Measurements from ENCODE around the gene MUC16. TPM values are rescaled to one million over a fixed set of nuclear protein-coding genes. Genes with fewer than 3 reads are reported as not detected.
"Not testable (repeated sequence)": the region's sequence is repeated elsewhere in the genome, so short reads cannot be mapped to it uniquely, and the experiment has no call there.

The MUC16 gene
- polyA plus RNA-seq (ENCODE audit: insufficient read length) = 0.05 TPM
- long read RNA-seq, donor 1 = 0 reads
- long read RNA-seq, donor 2 = 0 reads
- long read RNA-seq, donor 3 = 0 reads
- long read RNA-seq, donor 4 = 0 reads
- long read RNA-seq, donor 5 = 0 reads
- long read RNA-seq, donor 6 = 0 reads
- long read RNA-seq, donor 7 = 0 reads
- long read RNA-seq, donor 8 = 0 reads

GRCh38 chr19:9009935-9010651, at the start of gene MUC16:
MUC16 (minus strand) TSS chr19:9010409.
- no peak for DNase-seq

- DNase-seq = peak; percentile 87
Measured at GRCh38 chr19:9058905-9059667, 48.9 kb upstream of the MUC16 start.

- no peak for DNase-seq
Measured at GRCh38 chr19:9057505-9058258, 47.5 kb upstream of the MUC16 start.

GRCh38 chr19:9056131-9056530, 45.9 kb upstream of the MUC16 start:
- not testable (repeated sequence) for DNase-seq

- DNase-seq = no peak
Measured at GRCh38 chr19:9054765-9055164, 44.6 kb upstream of the MUC16 start.

GRCh38 chr19:9054207-9054606, 44.0 kb upstream of the MUC16 start:
- no peak for DNase-seq

GRCh38 chr19:9053674-9054073, 43.5 kb upstream of the MUC16 start:
- not testable (repeated sequence) for DNase-seq

- DNase-seq = no peak
Measured at GRCh38 chr19:9052894-9053293, 42.7 kb upstream of the MUC16 start.

GRCh38 chr19:9046694-9047093, 36.5 kb upstream of the MUC16 start:
- no peak for DNase-seq

- no peak for DNase-seq
Measured at GRCh38 chr19:9044449-9044848, 34.2 kb upstream of the MUC16 start.

GRCh38 chr19:9043524-9043923, 33.3 kb upstream of the MUC16 start:
- no peak for DNase-seq

GRCh38 chr19:9041023-9041422, 30.8 kb upstream of the MUC16 start:
- DNase-seq = no peak

GRCh38 chr19:9040131-9040530, 29.9 kb upstream of the MUC16 start:
- DNase-seq = no peak

GRCh38 chr19:9039728-9040127, 29.5 kb upstream of the MUC16 start:
- DNase-seq = no peak

- DNase-seq = no peak
Measured at GRCh38 chr19:9037400-9038062, 27.3 kb upstream of the MUC16 start.

GRCh38 chr19:9032136-9032631, 22.0 kb upstream of the MUC16 start:
- DNase-seq = peak; percentile 49

- DNase-seq = no peak
Measured at GRCh38 chr19:9018163-9018875, 8.1 kb upstream of the MUC16 start.

GRCh38 chr19:9014803-9015202, 4.6 kb upstream of the MUC16 start:
- DNase-seq = no peak

- no peak for DNase-seq
Measured at GRCh38 chr19:9013988-9014387, 3.8 kb upstream of the MUC16 start.

- DNase-seq = no peak
Measured at GRCh38 chr19:9011875-9012274, 1.7 kb upstream of the MUC16 start.

GRCh38 chr19:9010693-9011092, 484 bp upstream of the MUC16 start:
- no peak for DNase-seq
